ENCODE measurements around the gene RSPO1. TPM values are rescaled to one million over a fixed set of nuclear protein-coding genes. Genes with fewer than 3 reads are reported as not detected.

The RSPO1 gene
- total RNA-seq, 1 donor from 2014 or later, result not detected

DNA sequence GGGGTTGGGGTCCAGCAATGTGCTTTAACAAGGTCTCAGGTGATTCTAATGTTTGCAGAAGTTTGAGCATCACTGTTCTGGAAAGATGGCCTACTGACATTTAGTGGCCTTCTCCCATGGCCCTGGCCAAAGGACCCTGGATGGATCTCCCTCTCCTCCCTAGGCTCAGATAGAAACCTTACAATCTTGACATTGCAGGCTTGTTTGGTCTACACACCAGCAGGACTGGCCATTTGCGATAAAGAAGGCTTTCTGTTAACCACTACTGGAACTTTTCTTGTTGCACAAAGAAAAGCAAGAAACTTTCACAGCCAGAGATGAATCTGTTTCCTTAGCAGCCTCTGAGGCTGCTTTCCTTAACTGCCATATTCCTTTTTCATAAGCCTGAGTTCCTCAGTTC, 71.7 kb downstream of the RSPO1 start:
- Mint-ChIP-seq H3K4me3 (ENCODE audit: unreplicated experiment) (no peak overlapping the region), H3K27me3 (ENCODE audit: unreplicated experiment) (no peaks in the 10 kb centered on the region), H3K36me3 (ENCODE audit: unreplicated experiment) (peaks cover 27% of the 10 kb centered on the region), H3K27ac (ENCODE audit: unreplicated experiment) (no peak overlapping the region), H3K9me3 (ENCODE audit: unreplicated experiment) (no peaks in the 10 kb centered on the region), H3K4me1 (ENCODE audit: unreplicated experiment) (peaks cover 1% of the 10 kb centered on the region)
- TF ChIP-seq, protein P1, sequence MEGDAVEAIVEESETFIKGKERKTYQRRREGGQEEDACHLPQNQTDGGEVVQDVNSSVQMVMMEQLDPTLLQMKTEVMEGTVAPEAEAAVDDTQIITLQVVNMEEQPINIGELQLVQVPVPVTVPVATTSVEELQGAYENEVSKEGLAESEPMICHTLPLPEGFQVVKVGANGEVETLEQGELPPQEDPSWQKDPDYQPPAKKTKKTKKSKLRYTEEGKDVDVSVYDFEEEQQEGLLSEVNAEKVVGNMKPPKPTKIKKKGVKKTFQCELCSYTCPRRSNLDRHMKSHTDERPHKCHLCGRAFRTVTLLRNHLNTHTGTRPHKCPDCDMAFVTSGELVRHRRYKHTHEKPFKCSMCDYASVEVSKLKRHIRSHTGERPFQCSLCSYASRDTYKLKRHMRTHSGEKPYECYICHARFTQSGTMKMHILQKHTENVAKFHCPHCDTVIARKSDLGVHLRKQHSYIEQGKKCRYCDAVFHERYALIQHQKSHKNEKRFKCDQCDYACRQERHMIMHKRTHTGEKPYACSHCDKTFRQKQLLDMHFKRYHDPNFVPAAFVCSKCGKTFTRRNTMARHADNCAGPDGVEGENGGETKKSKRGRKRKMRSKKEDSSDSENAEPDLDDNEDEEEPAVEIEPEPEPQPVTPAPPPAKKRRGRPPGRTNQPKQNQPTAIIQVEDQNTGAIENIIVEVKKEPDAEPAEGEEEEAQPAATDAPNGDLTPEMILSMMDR (IDR thresholded peaks at IDR 0.05), result no peak
- no peak for DNase-seq (ENCODE audit: extremely low spot score, unreplicated experiment)

Other genes with a start within 250 kb of the RSPO1 start
- 7.0 and 11.3 TPM in 2 replicates for gene ZC3H12A, start 160.3 kb downstream of the RSPO1 start, total RNA-seq
- gene MEAF6, start 120.1 kb downstream of the RSPO1 start, total RNA-seq, result 62.3 and 62.9 TPM in 2 replicates
- gene SNIP1, start 80.6 kb downstream of the RSPO1 start, total RNA-seq, result 16.1 and 22.4 TPM in 2 replicates
- 9.4 and 10.5 TPM in 2 replicates for gene DNALI1, start 78.0 kb downstream of the RSPO1 start, total RNA-seq
- 49.2 and 52.3 TPM in 2 replicates for gene GNL2, start 39.0 kb downstream of the RSPO1 start, total RNA-seq
- 7.6 and 7.7 TPM in 2 replicates for gene CDCA8, start 57.6 kb upstream of the RSPO1 start, total RNA-seq
- gene EPHA10, start 130.2 kb upstream of the RSPO1 start, total RNA-seq, result not detected in 2 replicates
- 5.2 TPM in 2 replicates for gene MANEAL, start 159.0 kb upstream of the RSPO1 start, total RNA-seq
- 55.0 and 57.0 TPM in 2 replicates for gene C1orf122, start 172.9 kb upstream of the RSPO1 start, total RNA-seq
- gene YRDC, start 173.3 kb upstream of the RSPO1 start, total RNA-seq, result 12.7 and 14.3 TPM in 2 replicates
- 14.3 and 16.9 TPM in 2 replicates for gene MTF1, start 224.7 kb upstream of the RSPO1 start, total RNA-seq